Esophagus squamous epithelium (tissue), 4 donors: ENCODE results near the gene SMTNL2.

Experiments
- POLR2A ChIP-seq, 4 donors: fragments of 450-650 bp; IDR thresholded peaks; one replicate each; pipeline ENCODE4 v1.6.1; 2017; ENCODE audit warnings: antibody characterized with exemption in 4 of 4, mild to moderate bottlenecking in 4 of 4, moderate library complexity in 3 of 4
- TF ChIP-seq, protein P1 (sequence below), 6 experiments: fragments of 450-650 bp in 4 of 6; fragments of 200-600 bp in 2 of 6; sonication (generic) in 2 of 6; IDR thresholded peaks; one replicate each; pipeline ENCODE4 v1.5.1; 2016 to 2019; ENCODE audit warnings: antibody characterized with exemption in 6 of 6, mild to moderate bottlenecking in 4 of 6, moderate library complexity in 4 of 6

DNA sequence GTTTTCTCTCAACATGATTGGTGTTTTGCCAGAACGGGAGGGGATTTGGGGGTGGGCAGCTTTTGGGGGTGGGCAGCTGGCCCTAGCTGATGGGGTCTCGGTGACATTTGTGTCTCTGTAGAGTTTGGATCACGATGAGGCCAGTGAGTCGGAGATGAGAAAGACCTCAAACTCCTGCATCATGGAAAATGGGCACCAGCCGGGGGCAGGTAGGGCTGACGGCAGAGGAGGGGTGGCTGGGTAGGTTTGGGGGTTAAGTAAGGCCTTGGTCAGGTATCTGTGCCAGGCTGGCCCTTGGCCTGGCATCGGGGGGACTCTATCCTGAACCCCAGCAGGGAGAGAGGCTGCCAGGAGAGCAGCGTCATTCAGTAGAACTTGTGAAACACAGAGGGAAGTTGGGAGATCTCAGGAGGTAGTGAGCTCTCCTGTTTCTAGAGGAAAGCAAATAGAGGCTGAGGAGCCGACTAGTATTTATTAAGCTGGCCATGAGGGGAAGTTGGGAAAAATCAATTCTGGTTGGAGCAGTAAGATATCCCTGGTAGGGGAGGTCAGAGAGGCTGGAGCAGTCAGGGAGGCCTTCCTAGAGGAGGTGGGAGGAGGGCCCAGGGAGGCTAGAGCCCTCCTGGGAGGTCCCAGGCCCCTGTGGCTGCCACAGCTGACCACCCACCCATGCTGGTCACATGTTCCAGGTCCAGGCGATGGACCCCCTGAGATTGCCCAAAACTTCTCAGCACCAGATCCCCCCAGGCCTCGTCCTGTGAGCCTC, 8.1 kb downstream of the SMTNL2 start:
- TF ChIP-seq, protein P1, sequence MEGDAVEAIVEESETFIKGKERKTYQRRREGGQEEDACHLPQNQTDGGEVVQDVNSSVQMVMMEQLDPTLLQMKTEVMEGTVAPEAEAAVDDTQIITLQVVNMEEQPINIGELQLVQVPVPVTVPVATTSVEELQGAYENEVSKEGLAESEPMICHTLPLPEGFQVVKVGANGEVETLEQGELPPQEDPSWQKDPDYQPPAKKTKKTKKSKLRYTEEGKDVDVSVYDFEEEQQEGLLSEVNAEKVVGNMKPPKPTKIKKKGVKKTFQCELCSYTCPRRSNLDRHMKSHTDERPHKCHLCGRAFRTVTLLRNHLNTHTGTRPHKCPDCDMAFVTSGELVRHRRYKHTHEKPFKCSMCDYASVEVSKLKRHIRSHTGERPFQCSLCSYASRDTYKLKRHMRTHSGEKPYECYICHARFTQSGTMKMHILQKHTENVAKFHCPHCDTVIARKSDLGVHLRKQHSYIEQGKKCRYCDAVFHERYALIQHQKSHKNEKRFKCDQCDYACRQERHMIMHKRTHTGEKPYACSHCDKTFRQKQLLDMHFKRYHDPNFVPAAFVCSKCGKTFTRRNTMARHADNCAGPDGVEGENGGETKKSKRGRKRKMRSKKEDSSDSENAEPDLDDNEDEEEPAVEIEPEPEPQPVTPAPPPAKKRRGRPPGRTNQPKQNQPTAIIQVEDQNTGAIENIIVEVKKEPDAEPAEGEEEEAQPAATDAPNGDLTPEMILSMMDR (IDR thresholded peaks at IDR 0.05): no peak
- no peak for TF ChIP-seq POLR2A (IDR thresholded peaks at IDR 0.05)
